ENCODE measurements around the gene KRI1.
"Not testable (repeated sequence)": the region's sequence is repeated elsewhere in the genome, so short reads cannot be mapped to it uniquely, and the experiment has no call there.

Gene KRI1

GRCh38 chr19:10575011-10575716 is 9.4 kb upstream of the KRI1 start:
- no peak for DNase-seq (ENCODE audit: low spot score)

GRCh38 chr19:10574462-10574861 is 8.7 kb upstream of the KRI1 start:
- no peak for DNase-seq (ENCODE audit: low spot score)

GRCh38 chr19:10573793-10574192 is 8.0 kb upstream of the KRI1 start:
- DNase-seq (ENCODE audit: low spot score): not testable (repeated sequence)

- peak; percentile 99 for DNase-seq (ENCODE audit: low spot score)
These were observed 3.2 kb upstream of the KRI1 start, which contains the start of gene CDKN2D for GRCh38 chr19:10568826-10569651. Gene CDKN2D, minus strand, starts transcription at chr19:10568979. Its CDS starts 326 bp downstream, at chr19:10568653.

GRCh38 chr19:10568062-10568825 is 2.4 kb upstream of the KRI1 start:
- no peak for DNase-seq (ENCODE audit: low spot score)

- no peak for DNase-seq (ENCODE audit: low spot score)
These were observed 1.8 kb upstream of the KRI1 start for GRCh38 chr19:10567656-10568055.

- DNase-seq (ENCODE audit: low spot score): no peak
These were observed 1.0 kb upstream of the KRI1 start for GRCh38 chr19:10566658-10567410.

- DNase-seq (ENCODE audit: low spot score): no peak
These were observed 523 bp upstream of the KRI1 start for GRCh38 chr19:10566408-10566657.

- DNase-seq (ENCODE audit: low spot score): peak; percentile 72
These were observed 713 bp downstream of the KRI1 start for GRCh38 chr19:10565028-10565566.

- no peak for DNase-seq (ENCODE audit: low spot score)
These were observed 3.2 kb downstream of the KRI1 start for GRCh38 chr19:10562609-10563008.

GRCh38 chr19:10560154-10560553 is 5.7 kb downstream of the KRI1 start:
- no peak for DNase-seq (ENCODE audit: low spot score)

GRCh38 chr19:10557603-10558197 is 8.1 kb downstream of the KRI1 start:
- no peak for DNase-seq (ENCODE audit: low spot score)

- DNase-seq (ENCODE audit: low spot score): no peak
These were observed 10.2 kb downstream of the KRI1 start for GRCh38 chr19:10555610-10555973.

- DNase-seq (ENCODE audit: low spot score): no peak
These were observed 10.8 kb downstream of the KRI1 start for GRCh38 chr19:10554760-10555609.

GRCh38 chr19:10553943-10554381 is 11.8 kb downstream of the KRI1 start:
- no peak for DNase-seq (ENCODE audit: low spot score)

- DNase-seq (ENCODE audit: low spot score): no peak
These were observed 12.6 kb downstream of the KRI1 start for GRCh38 chr19:10553087-10553667.

- no peak for DNase-seq (ENCODE audit: low spot score)
These were observed 13.2 kb downstream of the KRI1 start for GRCh38 chr19:10552510-10553053.

GRCh38 chr19:10551698-10552301 is 14.0 kb downstream of the KRI1 start:
- DNase-seq (ENCODE audit: low spot score): no peak

GRCh38 chr19:10551006-10551405 is 14.8 kb downstream of the KRI1 start:
- DNase-seq (ENCODE audit: low spot score): not testable (repeated sequence)
